Head of caudate nucleus (tissue), 42 donors: ENCODE results near the gene ATP13A1.
A peak's percentile ranks its signal among the peaks of the same experiment; 100 is the strongest.
"Not testable (repeated sequence)": the region's sequence is repeated elsewhere in the genome, so short reads cannot be mapped to it uniquely, and the experiment has no call there.

Experiments
- DNase-seq, 42 donors: peaks; one replicate each; pipeline versions ENCODE4 v3.0.0 to v3.0.0-alpha.2; 2020 to 2021; ENCODE audit warnings: mixed read lengths in 7 of 42
- intact Hi-C: fragments of 100-400 bp; cut with DNase I; formaldehyde crosslinking; loops from one replicate; pipeline ENCODE4 v1.15.0; 2022

ATP13A1 gene

GRCh38 chr19:19663256-19664120 is at the start of gene ATP13A1:
Gene ATP13A1, minus strand, starts transcription at chr19:19663676. Its CDS starts 10 bp downstream, at chr19:19663666.
- peak; percentile 95 to 99 (median 97) for DNase-seq
- intact Hi-C loops = no loop called here

GRCh38 chr19:19711934-19712828 is 48.7 kb upstream of the ATP13A1 start:
- DNase-seq = no peak
- intact Hi-C loops = no loop called here

- intact Hi-C loops = no loop called here
Measured at GRCh38 chr19:19711306-19711933, 47.9 kb upstream of the ATP13A1 start.

GRCh38 chr19:19710506-19710905 is 47.0 kb upstream of the ATP13A1 start:
- no peak for DNase-seq
- intact Hi-C loops = no loop called here

More at GRCh38 chr19:19711306-19711933, 47.9 kb upstream of the ATP13A1 start:
- no peak for DNase-seq

- intact Hi-C loops = no loop called here
- no peak for DNase-seq
Measured at GRCh38 chr19:19704836-19705235, 41.4 kb upstream of the ATP13A1 start.

GRCh38 chr19:19700493-19700892 is 37.0 kb upstream of the ATP13A1 start:
- DNase-seq, intact Hi-C loops: not testable (repeated sequence)

- intact Hi-C loops = no loop called here
- no peak for DNase-seq
Measured at GRCh38 chr19:19697589-19697988, 34.1 kb upstream of the ATP13A1 start.

GRCh38 chr19:19696386-19696785 is 32.9 kb upstream of the ATP13A1 start:
- intact Hi-C loops = no loop called here
- no peak for DNase-seq

GRCh38 chr19:19691683-19692082 is 28.2 kb upstream of the ATP13A1 start:
- no peak for DNase-seq
- intact Hi-C loops = no loop called here

GRCh38 chr19:19689023-19689422 is 25.5 kb upstream of the ATP13A1 start:
- DNase-seq, intact Hi-C loops: not testable (repeated sequence)

- intact Hi-C loops = no loop called here
Measured at GRCh38 chr19:19687090-19687489, 23.6 kb upstream of the ATP13A1 start.

GRCh38 chr19:19686580-19686979 is 23.1 kb upstream of the ATP13A1 start:
- no peak for DNase-seq
- intact Hi-C loops = no loop called here

More at GRCh38 chr19:19687090-19687489, 23.6 kb upstream of the ATP13A1 start:
- DNase-seq = no peak

GRCh38 chr19:19686119-19686518 is 22.6 kb upstream of the ATP13A1 start:
- intact Hi-C loops, DNase-seq: not testable (repeated sequence)

- intact Hi-C loops = no loop called here
- peak in 1 of 42 donors; percentile 3 for DNase-seq
Measured at GRCh38 chr19:19679176-19680073, 15.9 kb upstream of the ATP13A1 start.

GRCh38 chr19:19677579-19677978 is 14.1 kb upstream of the ATP13A1 start:
- peak in 3 of 42 donors; percentile 28 to 52 (median 31) for DNase-seq

GRCh38 chr19:19674315-19674714 is 10.8 kb upstream of the ATP13A1 start:
- intact Hi-C loops = no loop called here

More at GRCh38 chr19:19677579-19677978, 14.1 kb upstream of the ATP13A1 start:
- intact Hi-C loops = no loop called here

GRCh38 chr19:19672816-19673215 is 9.3 kb upstream of the ATP13A1 start:
- intact Hi-C loops = no loop called here
- DNase-seq = no peak

More at GRCh38 chr19:19674315-19674714, 10.8 kb upstream of the ATP13A1 start:
- DNase-seq = no peak

- intact Hi-C loops = no loop called here
Measured at GRCh38 chr19:19670070-19670551, 6.6 kb upstream of the ATP13A1 start.

More at GRCh38 chr19:19670070-19670551, 6.6 kb upstream of the ATP13A1 start:
- peak in 1 of 42 donors; percentile 31 for DNase-seq
